SK-N-MC (cell line): ENCODE measurements around the gene PARK7.

Source experiments
- DNase-seq: peaks from one replicate; pipeline ENCODE4 v3.0.0-alpha.2; 2011; ENCODE audit warnings: low read depth, low spot score
- H3K27ac ChIP-seq: fragments of 200-600 bp; sonication (generic); 2 replicates; pipeline ENCODE4 v1.5.1; 2016; ENCODE audit warnings: mixed run types
- H3K36me3 ChIP-seq: fragments of 200-600 bp; sonication (generic); 2 replicates; pipeline ENCODE4 v1.6.1; 2017; ENCODE audit warnings: antibody characterized with exemption, low read length, mixed read lengths; ENCODE audit not compliant: insufficient read depth
- H3K4me3 ChIP-seq: fragments of 200-600 bp; sonication (generic); 2 replicates; pipeline ENCODE4 v1.5.1; 2016
- H3K9ac ChIP-seq: fragments of 200-600 bp; sonication (generic); 2 replicates; pipeline ENCODE4 v1.8.0; 2017; ENCODE audit warnings: mixed run types, mixed read lengths; ENCODE audit not compliant: insufficient read length
- H3K9me3 ChIP-seq: fragments of 200-600 bp; sonication (generic); 2 replicates; pipeline ENCODE4 v1.6.1; 2017; ENCODE audit warnings: low read depth, mild to moderate bottlenecking, antibody characterized with exemption, low read length, moderate library complexity, mixed read lengths
- EZH2 ChIP-seq: fragments of 200-600 bp; sonication (generic); IDR thresholded peaks from one replicate; pipeline ENCODE4 v1.6.1; 2017; ENCODE audit warnings: antibody characterized with exemption
- FOXP2 ChIP-seq: optimal IDR thresholded peaks from 2 replicates; pipeline ENCODE3; 2011; ENCODE audit warnings: mild to moderate bottlenecking, moderate library complexity; ENCODE audit not compliant: insufficient read depth; ENCODE audit errors: extremely low read length, control extremely low read depth
- POLR2AphosphoS5 ChIP-seq: IDR thresholded peaks from 2 replicates; pipeline ENCODE4 v1.6.1; 2012; ENCODE audit warnings: mild to moderate bottlenecking, low read depth, low read length, borderline replicate concordance

PARK7 gene

DNA sequence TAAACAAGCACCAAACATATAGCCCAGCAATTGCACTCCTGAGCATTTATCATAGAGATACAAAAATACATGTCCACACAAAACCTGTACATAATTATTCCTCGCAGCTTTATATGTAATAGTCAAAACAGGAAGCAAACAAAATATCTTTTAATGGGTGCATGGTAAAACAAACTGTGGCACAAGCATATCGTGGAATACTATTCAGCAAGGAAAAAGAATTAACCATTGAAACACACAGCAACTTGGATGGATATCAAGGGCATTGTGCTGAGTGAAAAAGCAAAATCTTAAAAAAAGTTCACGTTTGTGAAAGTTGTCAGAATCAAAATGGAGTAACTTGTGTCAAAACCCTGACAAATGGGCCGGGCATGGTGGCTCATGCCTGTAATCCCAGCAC, 33.3 kb upstream of the PARK7 start:
- Histone ChIP-seq H3K4me3 (no peak overlapping the region), H3K27ac (no peak overlapping the region), H3K9me3 (no peaks in the 10 kb centered on the region), H3K36me3 (no peaks in the 10 kb centered on the region), H3K9ac (no peak overlapping the region)
- DNase-seq: no peak
- TF ChIP-seq EZH2 (no peak), POLR2AphosphoS5 (no peak), FOXP2 (no peak)

DNA sequence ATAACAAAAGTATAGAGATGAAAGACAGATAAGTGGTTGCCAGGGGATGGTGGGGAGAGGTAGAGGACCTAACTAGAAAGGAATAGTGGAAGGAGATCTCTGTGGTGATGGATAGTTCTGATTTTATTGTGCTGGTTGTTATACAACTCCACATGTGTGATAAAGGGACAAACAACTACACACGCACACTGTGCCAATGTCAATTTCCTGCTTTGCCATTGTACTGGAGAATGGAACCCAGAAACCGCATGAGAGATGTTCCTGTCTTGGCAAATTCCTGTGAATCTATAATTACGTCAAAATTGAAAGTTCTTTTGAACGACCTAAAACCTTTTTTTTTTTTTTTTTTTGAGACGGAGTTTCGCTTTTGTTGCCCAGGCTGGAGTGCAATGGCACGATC, 31.9 kb upstream of the PARK7 start:
- H3K4me3 ChIP-seq: no peak overlapping the region
- no peak for DNase-seq
- H3K9me3 ChIP-seq: no peaks in the 10 kb centered on the region

DNA sequence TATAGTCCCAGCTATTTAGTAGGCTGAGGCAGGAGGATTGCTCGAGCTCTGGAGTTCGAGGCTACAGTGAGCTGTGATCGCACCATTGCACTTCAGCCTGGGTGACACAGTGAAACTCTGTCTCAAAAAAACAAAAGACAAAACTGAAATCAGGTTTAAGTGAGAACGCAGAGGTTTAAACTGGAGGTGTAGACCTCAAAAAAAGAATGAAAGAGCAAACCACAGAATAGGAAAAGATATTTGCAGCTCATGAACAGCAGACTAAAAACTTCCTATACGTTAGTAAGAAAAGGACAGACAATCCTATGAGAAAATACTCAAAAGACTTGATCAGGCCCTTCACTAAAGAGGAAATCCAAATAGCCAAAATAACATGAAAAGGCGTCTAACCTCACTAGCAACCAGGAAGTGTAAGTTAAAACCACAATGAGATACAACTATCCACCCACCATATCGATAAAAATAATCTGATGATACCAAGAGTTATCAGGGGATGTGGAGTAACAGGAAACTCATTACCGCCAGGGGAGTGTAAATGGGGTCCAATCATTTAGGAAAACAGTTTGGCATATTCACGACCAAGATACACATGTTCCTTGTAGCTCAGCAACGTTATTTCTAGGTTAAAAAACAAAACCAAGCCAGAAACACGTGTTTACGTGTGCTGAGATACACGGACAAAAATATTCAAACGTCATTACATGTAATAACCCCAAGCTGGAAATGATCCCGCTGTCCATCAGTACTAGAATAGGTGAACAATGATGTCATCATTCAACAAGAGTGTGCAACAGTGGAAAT, 30.7 kb upstream of the PARK7 start:
- no peak for TF ChIP-seq POLR2AphosphoS5
- no peak for TF ChIP-seq FOXP2
- TF ChIP-seq EZH2: no peak
- H3K36me3 ChIP-seq: no peaks in the 10 kb centered on the region
- H3K27ac ChIP-seq: no peak overlapping the region

More for the DNA sequence above, 31.9 kb upstream of the PARK7 start:
- Histone ChIP-seq H3K9ac (no peak overlapping the region), H3K27ac (no peak overlapping the region), H3K36me3 (no peaks in the 10 kb centered on the region)
- TF ChIP-seq POLR2AphosphoS5: no peak
- TF ChIP-seq FOXP2: no peak
- no peak for TF ChIP-seq EZH2

GRCh38 chr1:7931446-7931812, 30.1 kb upstream of the PARK7 start:
- Histone ChIP-seq H3K36me3 (no peaks in the 10 kb centered on the region), H3K4me3 (no peak overlapping the region), H3K9me3 (no peaks in the 10 kb centered on the region), H3K27ac (no peak overlapping the region), H3K9ac (no peak overlapping the region)
- no peak for DNase-seq
- TF ChIP-seq EZH2 (no peak), FOXP2 (no peak), POLR2AphosphoS5 (no peak)

More for the DNA sequence above, 30.7 kb upstream of the PARK7 start:
- Histone ChIP-seq H3K9ac (no peak overlapping the region), H3K9me3 (no peaks in the 10 kb centered on the region), H3K4me3 (no peak overlapping the region)
- DNase-seq: no peak

GRCh38 chr1:7932524-7933138, 28.9 kb upstream of the PARK7 start:
- Histone ChIP-seq H3K36me3 (no peaks in the 10 kb centered on the region), H3K27ac (no peak overlapping the region), H3K9ac (no peak overlapping the region), H3K9me3 (no peaks in the 10 kb centered on the region), H3K4me3 (no peak overlapping the region)
- TF ChIP-seq EZH2 (no peak), FOXP2 (no peak), POLR2AphosphoS5 (no peak)
- no peak for DNase-seq

DNA sequence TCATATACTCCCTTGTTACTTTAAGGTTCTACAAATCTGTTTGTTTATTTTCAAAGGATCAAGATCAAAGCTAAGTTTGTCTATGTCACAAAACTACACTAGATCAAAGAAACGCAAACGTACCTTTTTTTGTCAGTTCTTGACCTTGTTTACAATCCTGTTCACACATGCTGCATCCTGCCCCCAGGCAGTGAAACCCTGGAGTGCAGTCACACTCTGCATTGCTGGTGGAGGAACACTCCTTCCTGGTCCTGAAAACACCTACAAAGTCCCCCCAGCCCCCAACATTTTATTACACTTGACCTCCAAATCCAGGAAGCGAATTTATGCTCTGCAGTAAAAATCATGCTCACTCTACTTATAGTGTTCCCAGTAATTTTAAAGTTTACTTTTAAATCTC, 23.4 kb upstream of the PARK7 start:
- no peak for TF ChIP-seq FOXP2
- no peak for TF ChIP-seq EZH2
- no peak for TF ChIP-seq POLR2AphosphoS5
- Histone ChIP-seq H3K36me3 (no peaks in the 10 kb centered on the region), H3K9ac (no peak overlapping the region), H3K27ac (no peak overlapping the region), H3K4me3 (no peak overlapping the region), H3K9me3 (no peaks in the 10 kb centered on the region)
- no peak for DNase-seq

- Histone ChIP-seq H3K9ac (no peak overlapping the region), H3K36me3 (no peaks in the 10 kb centered on the region), H3K4me3 (no peak overlapping the region), H3K9me3 (no peaks in the 10 kb centered on the region), H3K27ac (no peak overlapping the region)
- TF ChIP-seq POLR2AphosphoS5 (no peak), EZH2 (no peak), FOXP2 (no peak)
- no peak for DNase-seq
Measured at GRCh38 chr1:7940034-7940433, 21.5 kb upstream of the PARK7 start.

DNA sequence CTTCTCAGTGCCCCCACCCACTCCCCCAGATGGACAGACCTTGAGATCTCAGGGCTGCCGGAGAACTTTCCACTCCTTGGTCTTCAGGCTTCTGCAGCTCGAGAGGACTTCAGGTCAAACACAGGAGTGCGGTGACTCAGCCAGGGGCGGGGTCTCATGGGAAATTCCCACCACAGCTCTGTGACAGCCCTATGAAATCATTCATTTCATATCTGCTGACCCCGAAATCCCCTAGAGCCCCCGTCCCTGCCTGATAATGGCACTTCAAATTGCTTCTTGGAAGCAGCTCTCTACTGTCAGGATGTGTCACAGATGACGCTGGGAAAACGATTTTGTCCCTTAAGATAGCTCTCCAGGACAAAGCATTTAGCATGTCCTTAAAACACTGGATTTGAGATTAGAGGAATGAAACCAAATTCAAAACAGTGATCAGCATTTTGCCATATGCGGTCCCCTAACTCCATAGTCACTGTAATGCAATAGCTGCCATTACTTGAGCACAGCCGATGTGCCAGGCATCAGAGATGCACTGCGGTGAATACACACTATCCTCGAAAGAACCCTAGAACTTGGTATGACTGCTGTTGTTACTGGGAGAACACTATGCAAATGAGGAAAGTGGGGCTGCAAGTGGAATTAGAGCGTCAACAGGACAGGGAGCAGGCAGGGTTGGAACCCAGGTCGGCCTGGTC, 20.6 kb upstream of the PARK7 start, which contains the start of gene TNFRSF9:
Gene TNFRSF9 (minus strand): TSS at position 95 of the 692 bp plus-strand sequence. CDS start 845 bp downstream, outside the sequence.
- H3K27ac ChIP-seq: no peak within 1 kb of the TSS
- DNase-seq: no peak

More for the DNA sequence above, 20.6 kb upstream of the PARK7 start, which contains the start of gene TNFRSF9:
- no peak for TF ChIP-seq EZH2
- TF ChIP-seq FOXP2: no peak
- no peak for TF ChIP-seq POLR2AphosphoS5
- Histone ChIP-seq H3K4me3 (no peak within 1 kb of the TSS), H3K9me3 (no peaks in the 10 kb centered on the region), H3K9ac (no peak within 1 kb of the TSS), H3K36me3 (no peaks in the 10 kb centered on the region)
